WI38 (cell line): ENCODE measurements around the gene BARX2.

Experiments used
- H3K4me3 ChIP-seq: 2 replicates; pipeline ENCODE4 v1.5.1; 2011; ENCODE audit warnings: low read depth, mild to moderate bottlenecking, control low read depth, low read length
- TF ChIP-seq, protein P1 (sequence below): IDR thresholded peaks from 2 replicates; pipeline ENCODE4 v1.5.1; 2012; ENCODE audit warnings: low read depth, mild to moderate bottlenecking, control low read depth, low read length

The BARX2 gene

DNA sequence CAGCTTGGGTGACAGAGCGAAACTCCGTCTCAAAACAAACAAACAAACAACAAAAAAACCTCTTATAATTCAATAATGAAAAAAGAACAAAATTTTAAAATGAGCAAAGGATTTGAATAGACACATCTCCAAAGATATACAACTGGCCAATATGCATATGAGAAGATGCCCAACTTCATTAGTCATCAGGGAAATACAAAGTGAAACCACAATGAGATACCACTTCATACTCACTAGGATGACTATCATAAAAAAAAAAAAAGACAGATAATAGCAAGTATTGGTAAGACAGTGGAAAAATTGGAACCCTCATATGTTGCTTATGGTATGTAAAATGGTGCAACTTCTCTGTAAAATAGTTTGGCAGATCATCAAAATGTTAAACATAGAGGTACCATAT lies 28.7 kb upstream of the BARX2 start:
- TF ChIP-seq, protein P1, sequence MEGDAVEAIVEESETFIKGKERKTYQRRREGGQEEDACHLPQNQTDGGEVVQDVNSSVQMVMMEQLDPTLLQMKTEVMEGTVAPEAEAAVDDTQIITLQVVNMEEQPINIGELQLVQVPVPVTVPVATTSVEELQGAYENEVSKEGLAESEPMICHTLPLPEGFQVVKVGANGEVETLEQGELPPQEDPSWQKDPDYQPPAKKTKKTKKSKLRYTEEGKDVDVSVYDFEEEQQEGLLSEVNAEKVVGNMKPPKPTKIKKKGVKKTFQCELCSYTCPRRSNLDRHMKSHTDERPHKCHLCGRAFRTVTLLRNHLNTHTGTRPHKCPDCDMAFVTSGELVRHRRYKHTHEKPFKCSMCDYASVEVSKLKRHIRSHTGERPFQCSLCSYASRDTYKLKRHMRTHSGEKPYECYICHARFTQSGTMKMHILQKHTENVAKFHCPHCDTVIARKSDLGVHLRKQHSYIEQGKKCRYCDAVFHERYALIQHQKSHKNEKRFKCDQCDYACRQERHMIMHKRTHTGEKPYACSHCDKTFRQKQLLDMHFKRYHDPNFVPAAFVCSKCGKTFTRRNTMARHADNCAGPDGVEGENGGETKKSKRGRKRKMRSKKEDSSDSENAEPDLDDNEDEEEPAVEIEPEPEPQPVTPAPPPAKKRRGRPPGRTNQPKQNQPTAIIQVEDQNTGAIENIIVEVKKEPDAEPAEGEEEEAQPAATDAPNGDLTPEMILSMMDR: no peak
- no peak overlapping the region for H3K4me3 ChIP-seq

DNA sequence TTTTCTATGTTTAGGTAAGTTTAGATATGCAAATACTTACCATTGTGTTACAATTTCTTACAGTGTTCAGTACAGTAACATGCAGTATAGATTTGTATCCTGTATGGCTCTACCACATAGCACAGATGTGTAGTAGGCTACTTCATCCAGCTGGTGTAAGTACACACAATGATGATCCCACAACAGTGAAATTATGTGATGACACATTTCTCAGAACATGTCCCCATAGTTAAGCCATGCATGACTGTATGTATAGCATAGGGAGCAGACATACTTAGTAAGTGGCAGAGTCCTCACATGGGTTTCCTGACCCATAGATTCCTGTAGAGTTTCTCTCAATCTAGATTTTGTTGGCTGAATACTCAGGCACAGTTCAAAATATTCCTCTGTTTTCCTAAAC lies 26.8 kb upstream of the BARX2 start:
- TF ChIP-seq, protein P1: no peak
- H3K4me3 ChIP-seq: no peak overlapping the region

DNA sequence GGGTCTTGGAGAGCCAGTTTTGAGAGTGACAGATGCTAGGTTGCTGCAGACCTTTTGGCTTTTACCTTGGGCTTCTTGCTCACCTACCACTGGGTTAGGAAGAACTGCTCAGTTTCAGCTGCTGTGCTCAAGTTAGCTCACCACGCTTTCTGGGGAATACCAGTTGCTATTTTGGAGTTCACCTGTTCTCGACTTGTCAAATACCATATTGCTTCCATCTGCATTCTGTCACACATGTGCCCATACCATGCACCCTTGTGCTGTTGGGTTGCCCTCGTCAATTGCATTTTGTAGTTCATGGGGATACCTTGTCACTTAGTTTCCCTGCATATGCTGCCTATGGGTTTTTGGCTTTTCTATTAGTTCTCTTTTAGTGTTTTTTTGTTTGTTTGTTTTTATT lies 23.0 kb upstream of the BARX2 start:
- no peak overlapping the region for H3K4me3 ChIP-seq
- TF ChIP-seq, protein P1: no peak

DNA sequence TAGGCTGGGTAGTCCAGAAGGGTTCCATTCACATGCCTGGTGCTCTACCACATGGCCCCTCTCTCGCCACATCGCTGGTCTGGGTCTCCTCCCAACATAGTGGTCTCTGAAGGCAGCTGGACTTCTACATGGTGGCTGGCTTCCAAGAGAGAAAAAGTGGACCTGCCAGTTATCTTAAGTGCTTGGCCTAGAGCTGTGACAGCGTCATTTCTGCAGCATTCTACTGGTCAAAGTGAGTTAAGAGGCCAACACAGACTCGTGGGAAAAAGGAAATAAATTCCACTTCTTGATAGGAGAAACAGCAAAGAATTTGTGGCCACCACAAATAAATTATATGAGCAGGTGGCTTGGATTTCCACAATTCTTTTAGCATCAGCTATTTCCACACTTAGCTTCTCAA lies 21.0 kb upstream of the BARX2 start:
- TF ChIP-seq, protein P1: no peak
- H3K4me3 ChIP-seq: no peak overlapping the region

DNA sequence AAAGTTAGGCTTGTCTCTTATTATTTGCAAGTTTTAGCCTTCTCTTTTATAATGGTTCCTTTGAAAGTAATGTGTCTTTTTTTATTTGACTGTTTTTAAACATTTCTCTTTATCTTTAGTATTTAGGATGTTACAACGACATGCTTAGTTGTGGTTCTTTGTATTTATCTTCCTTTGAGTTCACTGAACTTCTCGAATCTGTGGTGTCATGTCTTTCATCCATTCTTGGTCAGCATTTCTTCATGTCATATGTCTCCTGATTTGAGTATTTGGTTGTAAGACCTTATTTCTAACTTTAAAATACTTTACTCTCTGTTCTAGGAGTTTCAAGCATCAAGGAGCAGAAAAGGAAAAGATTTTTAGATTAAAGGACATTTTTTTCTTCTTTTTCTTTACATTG lies 15.9 kb upstream of the BARX2 start:
- TF ChIP-seq, protein P1: no peak
- H3K4me3 ChIP-seq: no peak overlapping the region

DNA sequence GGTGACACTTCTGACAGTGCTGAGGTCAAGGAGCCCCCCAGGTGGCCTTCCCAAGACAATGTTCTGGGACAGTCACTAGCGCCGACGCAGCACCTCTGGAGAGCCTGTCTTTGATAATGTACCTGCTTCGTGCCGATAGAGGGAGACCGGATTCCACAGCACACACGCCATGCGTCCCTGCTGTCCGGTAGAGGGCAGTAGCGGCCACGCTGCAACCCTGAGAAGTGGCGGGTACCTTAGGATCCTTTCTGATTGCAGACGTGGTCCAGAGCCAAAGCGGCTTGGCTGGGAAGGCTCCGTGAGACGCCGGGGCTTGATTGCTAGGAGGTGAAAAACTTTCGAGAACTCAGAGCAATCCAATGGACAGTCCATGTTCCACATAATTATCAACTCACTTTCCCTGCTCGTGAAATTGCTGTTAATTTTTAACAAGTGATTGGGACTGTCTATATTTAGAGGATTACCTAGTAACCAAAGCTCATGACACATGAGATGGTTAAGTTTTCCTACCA lies 11.4 kb upstream of the BARX2 start:
- no peak overlapping the region for H3K4me3 ChIP-seq
- TF ChIP-seq, protein P1: peak; percentile 100

DNA sequence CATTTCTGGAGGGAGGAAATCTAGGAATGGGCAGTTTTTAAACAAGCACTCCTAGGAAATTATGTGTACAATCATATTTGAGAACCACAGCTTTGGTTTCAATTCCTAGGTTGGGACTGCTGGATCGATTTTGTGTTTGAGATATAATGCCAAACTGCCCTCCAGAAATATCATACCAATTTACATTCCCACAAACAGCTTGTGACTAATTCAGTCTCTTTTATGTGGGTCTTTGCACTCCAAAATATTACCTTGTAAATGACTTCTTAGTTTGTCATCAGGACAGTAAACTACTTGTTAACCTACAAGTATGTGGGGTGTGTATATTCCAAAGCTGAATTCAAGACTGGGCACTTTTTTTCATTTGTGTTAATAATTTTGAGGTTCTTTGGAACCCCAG lies 9.8 kb upstream of the BARX2 start:
- H3K4me3 ChIP-seq: no peak overlapping the region
- TF ChIP-seq, protein P1: no peak
